Thyroid gland (tissue), 4 donors: Measurements from ENCODE around the gene RPL11.

Experiments used
- CTCF ChIP-seq, 6 experiments: fragments of 200-600 bp in 3 of 6; fragments of 450-650 bp in 3 of 6; sonication (generic) in 3 of 6; IDR thresholded peaks; one replicate each; pipeline ENCODE4 v1.5.1; 2016 to 2019; ENCODE audit warnings: antibody characterized with exemption in 6 of 6, mild to moderate bottlenecking in 2 of 6, inconsistent platforms in 1 of 6, moderate library complexity in 1 of 6
- POLR2A ChIP-seq, 2 donors: fragments of 450-650 bp; IDR thresholded peaks; one replicate each; pipeline ENCODE4 v1.6.1; 2017; ENCODE audit warnings: antibody characterized with exemption in 2 of 2, mild to moderate bottlenecking in 2 of 2, moderate library complexity in 1 of 2

DNA sequence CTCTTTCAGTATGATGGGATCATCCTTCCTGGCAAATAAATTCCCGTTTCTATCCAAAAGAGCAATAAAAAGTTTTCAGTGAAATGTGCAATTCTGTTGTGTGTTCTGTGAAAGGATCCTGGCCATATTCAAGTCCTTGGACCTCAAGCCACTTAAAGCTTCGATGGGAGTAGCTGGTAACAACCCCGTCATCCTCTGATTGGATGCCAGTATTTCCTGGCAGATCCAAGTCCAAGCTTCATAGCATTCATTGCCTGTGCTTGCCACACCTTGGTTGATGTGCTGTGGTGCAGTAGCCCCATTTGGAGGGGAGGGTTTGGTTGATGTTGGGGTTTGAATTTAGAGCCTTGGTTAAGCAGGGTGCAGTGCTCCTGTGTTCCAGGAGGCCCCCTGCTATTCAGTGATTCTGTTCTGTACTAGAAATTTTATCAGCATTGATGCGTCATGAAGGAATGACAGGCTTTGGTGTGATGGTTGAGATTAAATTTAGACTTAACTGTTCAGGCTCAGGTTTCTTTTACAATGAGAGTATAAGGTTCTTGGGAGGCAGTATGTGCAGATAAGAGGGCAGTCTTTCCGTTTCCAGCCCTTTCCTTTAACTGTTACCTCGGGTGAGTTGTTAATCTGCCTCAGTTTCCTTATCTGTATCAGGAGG, 4.9 kb downstream of the RPL11 start:
- TF ChIP-seq CTCF (IDR thresholded peaks at IDR 0.05), result no peak
- no peak for TF ChIP-seq POLR2A (IDR thresholded peaks at IDR 0.05)
